Measurements from ENCODE around the gene GBP1.
"Not testable (repeated sequence)": the region's sequence is repeated elsewhere in the genome, so short reads cannot be mapped to it uniquely, and the experiment has no call there.

GBP1 gene

GRCh38 chr1:89043940-89044339, 21.1 kb downstream of the GBP1 start:
- FAIRE-seq (no peak), DNase-seq (ENCODE audit: insufficient read length, low spot score) (no peak)
- TF ChIP-seq POLR2A (IDR thresholded peaks at IDR 0.05; ENCODE audit: low read depth, low read length) = no peak

- no peak for TF ChIP-seq POLR2A (IDR thresholded peaks at IDR 0.05; ENCODE audit: low read depth, low read length)
- DNase-seq (ENCODE audit: insufficient read length, low spot score) = no peak
- FAIRE-seq = no peak
Measured at GRCh38 chr1:89042491-89042890, 22.5 kb downstream of the GBP1 start.

GRCh38 chr1:89041721-89042120, 23.3 kb downstream of the GBP1 start:
- FAIRE-seq (no peak), DNase-seq (ENCODE audit: insufficient read length, low spot score) (no peak)
- TF ChIP-seq POLR2A (IDR thresholded peaks at IDR 0.05; ENCODE audit: low read depth, low read length) = no peak

GRCh38 chr1:89041119-89041641, 23.8 kb downstream of the GBP1 start:
- DNase-seq (ENCODE audit: insufficient read length, low spot score) (no peak), FAIRE-seq (no peak)
- no peak for TF ChIP-seq POLR2A (IDR thresholded peaks at IDR 0.05; ENCODE audit: low read depth, low read length)

- FAIRE-seq = no peak
- DNase-seq (ENCODE audit: insufficient read length, low spot score) = no peak
- no peak for TF ChIP-seq POLR2A (IDR thresholded peaks at IDR 0.05; ENCODE audit: low read depth, low read length)
Measured at GRCh38 chr1:89040315-89040626, 24.7 kb downstream of the GBP1 start.

GRCh38 chr1:89037186-89037585, 27.8 kb downstream of the GBP1 start:
- TF ChIP-seq POLR2A (IDR thresholded peaks at IDR 0.05; ENCODE audit: low read depth, low read length) = no peak
- no peak for DNase-seq (ENCODE audit: insufficient read length, low spot score)
- FAIRE-seq = no peak

- TF ChIP-seq POLR2A (IDR thresholded peaks at IDR 0.05; ENCODE audit: low read depth, low read length) = no peak
- no peak for FAIRE-seq
- no peak for DNase-seq (ENCODE audit: insufficient read length, low spot score)
Measured at GRCh38 chr1:89035080-89035479, 29.9 kb downstream of the GBP1 start.

GRCh38 chr1:89034004-89034403, 31.0 kb downstream of the GBP1 start:
- not testable (repeated sequence) for FAIRE-seq; DNase-seq (ENCODE audit: insufficient read length, low spot score)

- FAIRE-seq; DNase-seq (ENCODE audit: insufficient read length, low spot score): not testable (repeated sequence)
Measured at GRCh38 chr1:89029051-89029450, 36.0 kb downstream of the GBP1 start.

GRCh38 chr1:89025928-89026327, 39.1 kb downstream of the GBP1 start:
- DNase-seq (ENCODE audit: insufficient read length, low spot score) (no peak), FAIRE-seq (no peak)
- no peak for TF ChIP-seq POLR2A (IDR thresholded peaks at IDR 0.05; ENCODE audit: low read depth, low read length)

GRCh38 chr1:89023026-89023425, 42.0 kb downstream of the GBP1 start:
- TF ChIP-seq POLR2A (IDR thresholded peaks at IDR 0.05; ENCODE audit: low read depth, low read length) = no peak
- no peak for DNase-seq (ENCODE audit: insufficient read length, low spot score)
- peak; percentile 50 for FAIRE-seq

- DNase-seq (ENCODE audit: insufficient read length, low spot score) (no peak), FAIRE-seq (no peak)
- TF ChIP-seq POLR2A (IDR thresholded peaks at IDR 0.05; ENCODE audit: low read depth, low read length) = no peak
Measured at GRCh38 chr1:89022167-89022959, 42.6 kb downstream of the GBP1 start, which contains the start of gene GBP3. Gene GBP3 (minus strand): TSS chr1:89022866. CDS start chr1:89020721, 2,145 bp downstream.

- DNase-seq (ENCODE audit: insufficient read length, low spot score); FAIRE-seq: not testable (repeated sequence)
Measured at GRCh38 chr1:89018318-89018717, 46.7 kb downstream of the GBP1 start.

- DNase-seq (ENCODE audit: insufficient read length, low spot score) = no peak
- no peak for FAIRE-seq
- TF ChIP-seq POLR2A (IDR thresholded peaks at IDR 0.05; ENCODE audit: low read depth, low read length) = no peak
Measured at GRCh38 chr1:89008511-89008910, 56.5 kb downstream of the GBP1 start.

GRCh38 chr1:89005286-89006151, 59.5 kb downstream of the GBP1 start:
- no peak for FAIRE-seq
- TF ChIP-seq POLR2A (IDR thresholded peaks at IDR 0.05; ENCODE audit: low read depth, low read length) = no peak
- no peak for DNase-seq (ENCODE audit: insufficient read length, low spot score)
